ENCODE measurements around the gene YEATS4. TPM values are rescaled to one million over a fixed set of nuclear protein-coding genes. Genes with fewer than 3 reads are reported as not detected.
A peak's percentile ranks its signal among the peaks of the same experiment; 100 is the strongest.

The YEATS4 gene
- total RNA-seq (2014; rRNA removed; shearing (Covaris generic)) (82.5 and 90.5 TPM in 2 replicates), polyA plus RNA-seq (2016; fragmentation: Nextera tagmentation; extraction: Ambion mirVana) (64.4 and 64.7 TPM in 2 replicates)
- long read RNA-seq, transcript YEATS4-204 (2 exons, 428 nt): minor isoform, 6 of 88 reads
- long read RNA-seq, transcript YEATS4-201 (7 exons, 1,434 nt): major isoform, 71 of 88 reads
- long read RNA-seq, partial matches to known transcripts: 5 of 88 reads
- long read RNA-seq, other reads (novel, unspliced or antisense): 2 of 88 reads

GRCh38 chr12:69359531-69360347 lies at the start of gene YEATS4:
Gene YEATS4, plus strand, starts transcription at chr12:69359743. Its CDS starts 230 bp downstream, at chr12:69359973.
- Histone ChIP-seq H2AFZ (peak within 1 kb of the TSS; percentile 14; the same call in 1 of the 2 replicates), H3K36me3 (ENCODE audit: insufficient read depth) (peaks cover 7% of the 10 kb centered on the region; the same call in 1 of the 2 replicates), H3K27me3 (ENCODE audit: insufficient read depth) (no peaks in the 10 kb centered on the region), H3K4me3 (peak within 1 kb of the TSS; percentile 69), H3K9me2 (ENCODE audit: insufficient read depth) (no peaks in the 10 kb centered on the region), H3F3A (replicated peaks; ENCODE audit: low read depth) (no peaks in the 10 kb centered on the region), H4K20me1 (replicated peaks; ENCODE audit: insufficient read depth) (no peaks in the 10 kb centered on the region; the same call in 1 of the 2 replicates), H3K4me1 (ENCODE audit: insufficient read depth) (no peaks in the 10 kb centered on the region), H3K79me2 (replicated peaks; ENCODE audit: insufficient read depth) (peaks cover 38% of the 10 kb centered on the region), H3K4me2 (peak within 1 kb of the TSS; percentile 86), H3K27ac (ENCODE audit: low read depth) (peak within 1 kb of the TSS; percentile 95)
- DNase-seq (ENCODE audit: low spot score) (peak; percentile 89), ATAC-seq (peak; percentile 88)
- Mint-ChIP-seq H3K36me3 (ENCODE audit: low read depth) (peaks cover 31% of the 10 kb centered on the region), H3K27ac (peak within 1 kb of the TSS; percentile 97), H3K9me3 (no peaks in the 10 kb centered on the region), H3K27me3 (ENCODE audit: insufficient read depth, low read depth, poor library complexity) (peaks cover 2% of the 10 kb centered on the region), H3K4me1 (peaks cover 15% of the 10 kb centered on the region), H3K4me3 (peak within 1 kb of the TSS; percentile 94)
- 0 out of 2 replicates have a peak, but pooled peaks have one; percentile 47 for TF ChIP-seq CREB1 (CRISPR knock-in tag; IDR thresholded peaks at IDR 0.05; ENCODE audit: low read depth)
- no peak for TF ChIP-seq ETS1 (IDR thresholded peaks at IDR 0.05)
- no peak for TF ChIP-seq ZNF331 (CRISPR knock-in tag; IDR thresholded peaks at IDR 0.05; ENCODE audit: low read depth)
- peak; percentile 77 for TF ChIP-seq POLR2AphosphoS5 (IDR thresholded peaks at IDR 0.05; ENCODE audit: low read depth)
- no peak for TF ChIP-seq EZH2 (IDR thresholded peaks at IDR 0.05; ENCODE audit: low read depth, unreplicated experiment)
- no peak for TF ChIP-seq NANOG (IDR thresholded peaks at IDR 0.05; ENCODE audit: borderline replicate concordance)

GRCh38 chr12:69313209-69313608 lies 46.3 kb upstream of the YEATS4 start:
- H3K79me2 ChIP-seq (replicated peaks; ENCODE audit: insufficient read depth): no peaks in the 10 kb centered on the region
- Mint-ChIP-seq H3K9me3 (peaks cover 45% of the 10 kb centered on the region), H3K27ac (no peak overlapping the region), H3K27me3 (ENCODE audit: insufficient read depth, low read depth, poor library complexity) (peaks cover 2% of the 10 kb centered on the region), H3K4me1 (peaks cover 4% of the 10 kb centered on the region), H3K36me3 (ENCODE audit: low read depth) (peaks cover 22% of the 10 kb centered on the region), H3K4me3 (no peak overlapping the region)
- no peak overlapping the region for H3K27ac ChIP-seq (ENCODE audit: low read depth)
- no peak overlapping the region for H3K4me2 ChIP-seq
- no peak overlapping the region for H2AFZ ChIP-seq
- no peak for ATAC-seq
- no peak for DNase-seq (ENCODE audit: low spot score)
- no peaks in the 10 kb centered on the region for H3K4me1 ChIP-seq (ENCODE audit: insufficient read depth)
- H3F3A ChIP-seq (replicated peaks; ENCODE audit: low read depth): no peaks in the 10 kb centered on the region
- H4K20me1 ChIP-seq (replicated peaks; ENCODE audit: insufficient read depth): no peaks in the 10 kb centered on the region
- no peak overlapping the region for H3K4me3 ChIP-seq
- H3K27me3 ChIP-seq (ENCODE audit: insufficient read depth): no peaks in the 10 kb centered on the region
- H3K36me3 ChIP-seq (ENCODE audit: insufficient read depth): peaks cover 3% of the 10 kb centered on the region; the same call in 1 of the 2 replicates
- H3K9me2 ChIP-seq (ENCODE audit: insufficient read depth): peaks cover 9% of the 10 kb centered on the region; the same call in 1 of the 2 replicates
- TF ChIP-seq POLR2AphosphoS5 (IDR thresholded peaks at IDR 0.05; ENCODE audit: low read depth) (no peak), REST (IDR thresholded peaks at IDR 0.05; ENCODE audit: unreplicated experiment) (no peak), ETS1 (IDR thresholded peaks at IDR 0.05) (no peak), CREB1 (CRISPR knock-in tag; IDR thresholded peaks at IDR 0.05; ENCODE audit: low read depth) (no peak)
